GM19238 (cell line): ENCODE data around the gene IFI6.
"Not testable (repeated sequence)": the region's sequence is repeated elsewhere in the genome, so short reads cannot be mapped to it uniquely, and the experiment has no call there.

ENCODE experiments used
- DNase-seq: peaks from one replicate; pipeline ENCODE4 v3.0.0; 2011; ENCODE audit warnings: low spot score; ENCODE audit not compliant: insufficient read length

Gene IFI6

GRCh38 chr1:27630859-27631491, 41.0 kb downstream of the IFI6 start:
- DNase-seq, result no peak

GRCh38 chr1:27628712-27629111, 43.3 kb downstream of the IFI6 start:
- DNase-seq, result no peak

- DNase-seq, result not testable (repeated sequence)
Observed at GRCh38 chr1:27627733-27628132, 44.3 kb downstream of the IFI6 start.

GRCh38 chr1:27627061-27627460, 44.9 kb downstream of the IFI6 start:
- DNase-seq, result no peak

GRCh38 chr1:27626031-27626935, 45.7 kb downstream of the IFI6 start:
- DNase-seq, result no peak

GRCh38 chr1:27624467-27625178, 47.4 kb downstream of the IFI6 start:
- DNase-seq, result no peak

- no peak for DNase-seq
Observed at GRCh38 chr1:27623327-27624212, 48.4 kb downstream of the IFI6 start.

GRCh38 chr1:27622828-27623227, 49.2 kb downstream of the IFI6 start:
- DNase-seq, result no peak

GRCh38 chr1:27621051-27621920, 50.7 kb downstream of the IFI6 start:
- DNase-seq, result no peak

GRCh38 chr1:27619782-27620438, 52.1 kb downstream of the IFI6 start:
- DNase-seq, result not testable (repeated sequence)

- DNase-seq, result no peak
Observed at GRCh38 chr1:27618341-27619082, 53.5 kb downstream of the IFI6 start.

- no peak for DNase-seq
Observed at GRCh38 chr1:27617420-27617819, 54.6 kb downstream of the IFI6 start.

GRCh38 chr1:27616441-27616840, 55.6 kb downstream of the IFI6 start:
- no peak for DNase-seq
